ENCODE data around the gene PAM.

- TF ChIP-seq CTCF (IDR thresholded peaks at IDR 0.05) = no peak
- TF ChIP-seq POLR2A (IDR thresholded peaks at IDR 0.05) = no peak
Measured at GRCh38 chr5:102796009-102796408, 40.9 kb downstream of the PAM start.

Data from heart left ventricle (tissue), 13 donors.